Activated effector memory CD4-positive, alpha-beta T cell treated with anti-CD3 and anti-CD28 coated beads, Interleukin-2, amount 50 U/mL, for 16 hours (primary cell): ENCODE data around the gene NEURL2.
"Not testable (repeated sequence)": the region's sequence is repeated elsewhere in the genome, so short reads cannot be mapped to it uniquely, and the experiment has no call there.

Experiments
- DNase-seq: peaks from one replicate; pipeline ENCODE4 v3.0.0-alpha.2; 2020

Gene NEURL2

GRCh38 chr20:45919542-45920399 is 28.8 kb upstream of the NEURL2 start:
- DNase-seq: no peak

DNA sequence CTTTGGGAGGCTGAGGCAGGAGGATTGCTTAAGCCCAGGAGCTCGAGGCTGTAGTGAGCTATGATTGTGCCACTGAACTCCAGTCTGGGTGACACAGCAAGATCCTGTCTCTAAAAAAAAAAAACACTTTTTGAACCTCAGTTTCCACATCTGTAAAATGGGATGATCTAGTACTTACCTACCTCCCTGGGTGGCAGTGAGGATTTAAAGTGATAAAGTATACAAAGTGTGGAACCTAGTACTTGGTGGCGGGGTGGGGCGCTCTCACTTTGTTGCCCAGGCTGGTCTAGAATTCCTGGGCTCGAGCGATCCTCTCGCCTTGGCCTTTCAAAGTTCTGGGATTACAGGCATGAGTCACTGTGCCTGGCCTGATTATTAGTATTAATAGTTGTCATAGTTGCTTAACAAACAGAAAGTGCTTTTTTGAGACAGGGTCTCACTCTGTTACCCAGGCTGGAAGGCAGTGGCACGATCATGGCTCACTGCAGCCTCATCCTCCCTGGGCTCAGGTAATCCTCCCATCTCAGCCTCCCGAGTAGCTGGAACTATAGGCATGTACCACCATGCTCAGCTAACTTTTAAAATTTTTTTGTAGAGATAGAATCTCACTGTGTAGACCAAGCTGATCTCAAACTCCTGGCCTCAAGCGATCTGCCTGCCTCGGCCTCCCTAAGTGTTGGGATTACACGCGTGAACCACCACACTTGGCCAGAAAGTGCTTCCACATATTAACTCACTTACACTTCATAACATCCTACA is 27.9 kb upstream of the NEURL2 start:
- DNase-seq: no peak

GRCh38 chr20:45918182-45918737 is 27.3 kb upstream of the NEURL2 start:
- no peak for DNase-seq

- no peak for DNase-seq
These were observed 26.8 kb upstream of the NEURL2 start for GRCh38 chr20:45917790-45918141.

DNA sequence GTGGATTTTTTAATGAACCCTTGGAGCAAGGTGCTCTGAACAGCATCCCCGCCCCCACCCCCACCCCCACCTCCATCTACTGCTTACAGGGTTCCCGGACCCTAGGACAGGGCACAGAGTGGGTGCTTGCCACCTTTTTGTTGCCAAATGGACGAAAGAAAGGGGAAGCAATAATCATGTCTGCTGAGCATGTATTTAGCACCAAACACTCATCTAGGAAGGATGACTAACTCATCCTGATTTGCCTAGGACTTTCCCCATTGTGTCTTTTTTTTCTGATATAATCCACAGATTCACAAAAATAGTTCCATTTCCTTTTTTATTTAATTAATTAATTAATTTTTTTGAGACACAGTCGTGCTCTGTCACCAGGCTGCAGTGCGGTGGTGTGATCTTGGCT is 22.1 kb upstream of the NEURL2 start:
- no peak for DNase-seq

- no peak for DNase-seq
These were observed 21.3 kb upstream of the NEURL2 start for GRCh38 chr20:45912344-45912682.

- peak; percentile 71 for DNase-seq
These were observed 20.7 kb upstream of the NEURL2 start, which contains the start of gene PLTP for GRCh38 chr20:45911486-45912343. TSS of gene PLTP (minus strand) at chr20:45912155. CDS start at chr20:45911452, 703 bp downstream.

DNA sequence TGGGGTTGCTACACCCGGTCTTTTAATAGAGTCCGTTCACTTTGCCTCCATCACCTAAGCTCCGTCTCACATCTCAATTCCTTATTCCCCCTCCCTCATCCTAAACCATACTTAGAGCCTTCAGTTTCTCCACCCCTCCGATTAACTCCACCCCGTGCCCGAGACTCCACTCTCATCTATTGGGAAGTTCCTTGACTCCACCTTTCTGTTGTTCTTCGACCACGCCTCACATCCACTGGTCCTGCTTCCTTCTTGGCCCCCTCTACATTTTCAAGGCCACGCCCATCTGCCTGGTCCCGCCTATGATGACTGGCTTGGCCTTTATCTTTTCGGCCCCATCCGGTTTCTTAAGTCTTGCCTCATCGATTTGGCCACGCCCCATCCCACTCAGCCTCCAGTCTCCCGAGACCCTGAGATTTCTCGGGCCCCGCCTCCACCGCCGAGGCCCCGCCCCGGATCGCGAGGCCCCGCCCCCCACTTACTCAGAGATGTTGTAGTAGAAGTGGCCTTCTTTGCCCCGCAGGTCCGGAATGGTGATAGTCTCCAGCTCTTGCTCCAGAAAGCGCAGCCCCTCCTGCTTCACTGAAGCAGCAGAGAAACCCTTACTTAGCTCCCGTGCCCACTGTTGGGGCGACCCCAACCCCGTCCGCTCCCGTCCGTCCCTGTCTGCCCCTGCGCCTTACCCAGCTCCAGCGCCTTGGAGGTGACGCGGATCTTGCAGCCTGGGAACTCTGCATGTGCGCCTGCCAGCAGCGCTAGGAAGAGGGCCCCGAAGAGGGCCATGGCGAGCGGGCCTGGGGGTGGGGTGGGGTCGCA is 19.9 kb upstream of the NEURL2 start:
- DNase-seq: peak; percentile 94

- no peak for DNase-seq
These were observed 19.0 kb upstream of the NEURL2 start for GRCh38 chr20:45909817-45910669.

- DNase-seq: no peak
These were observed 18.4 kb upstream of the NEURL2 start for GRCh38 chr20:45909336-45909808.

- no peak for DNase-seq
These were observed 17.1 kb upstream of the NEURL2 start for GRCh38 chr20:45908084-45908483.

DNA sequence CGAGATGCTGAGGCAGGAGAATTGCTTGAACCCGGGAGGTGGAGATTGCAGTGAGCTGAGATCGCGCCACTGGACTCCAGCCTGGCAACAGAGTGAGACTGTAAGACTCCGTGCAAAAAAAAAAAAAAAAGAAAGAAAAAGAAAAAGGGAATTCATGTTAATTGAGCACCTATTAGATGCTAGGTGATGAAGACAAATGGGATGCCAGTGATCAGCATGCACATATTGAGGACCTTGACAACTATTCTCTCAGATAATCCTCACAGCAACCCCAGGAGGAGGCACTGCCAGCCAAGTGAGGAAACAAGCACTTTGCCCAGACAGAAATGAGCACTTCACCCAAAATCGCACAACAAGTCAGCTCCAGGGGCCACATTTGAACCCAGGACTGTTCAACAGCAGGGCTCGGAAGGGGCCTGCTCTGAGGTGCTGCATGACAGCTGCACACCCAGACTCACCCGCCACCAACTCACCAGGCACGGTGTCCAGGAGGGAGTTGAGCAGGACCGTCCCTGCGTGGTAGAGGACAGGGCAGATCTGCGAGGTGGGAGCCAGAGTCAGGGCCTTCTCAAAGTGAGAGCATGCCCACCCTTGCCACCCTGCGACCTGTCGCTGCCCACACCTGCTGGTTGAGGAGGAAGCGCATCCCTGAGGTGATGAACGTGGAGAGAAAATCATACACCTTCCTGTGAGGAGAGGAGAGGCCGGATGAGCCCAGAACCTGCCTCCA is 16.4 kb upstream of the NEURL2 start:
- DNase-seq: no peak

- no peak for DNase-seq
These were observed 14.6 kb upstream of the NEURL2 start for GRCh38 chr20:45905505-45906079.

DNA sequence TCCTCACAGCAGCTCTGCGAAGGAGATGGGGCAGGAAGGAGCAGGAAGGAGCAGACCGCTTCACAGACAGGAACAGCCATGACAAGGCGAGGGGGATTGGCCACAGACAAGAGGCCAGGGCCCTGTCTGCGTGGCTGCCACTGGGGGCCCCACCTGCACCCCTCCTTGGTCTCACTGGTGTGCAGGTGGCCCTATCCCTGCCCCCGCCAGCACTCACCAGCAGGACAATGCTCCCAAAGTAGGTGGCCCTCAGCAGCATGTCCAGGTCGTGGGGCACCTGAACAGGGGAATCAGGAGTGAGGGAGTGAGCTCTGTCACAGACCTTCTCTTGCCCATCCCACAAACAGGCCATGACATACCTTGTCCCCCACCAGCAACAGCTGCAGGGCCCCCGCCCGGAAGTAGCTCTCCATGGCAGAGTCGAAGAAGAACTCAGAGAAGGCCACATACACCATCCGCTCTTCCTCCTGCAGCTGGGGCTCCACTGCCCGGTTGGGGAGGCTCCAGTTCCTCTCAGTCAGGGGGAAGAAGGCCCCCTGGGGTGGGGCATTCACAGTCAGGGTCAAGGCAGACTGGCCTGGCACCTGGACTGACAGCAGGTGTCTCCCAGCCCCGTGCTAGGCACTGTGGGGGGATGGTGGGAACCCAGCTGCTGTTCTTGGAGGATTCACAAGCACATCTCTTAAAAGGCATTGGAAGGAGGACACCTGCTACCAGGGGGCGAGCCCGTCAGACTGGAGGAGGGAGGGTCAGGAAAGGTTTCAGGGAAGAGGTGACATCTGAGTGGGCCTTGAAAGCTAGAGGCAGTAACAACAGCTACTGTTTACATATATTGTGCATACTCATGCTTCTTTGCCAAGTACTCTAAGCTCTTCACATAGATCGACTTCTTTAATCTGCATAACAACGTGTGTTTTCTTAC is 13.8 kb upstream of the NEURL2 start:
- DNase-seq: no peak

GRCh38 chr20:45902199-45902701 is 11.2 kb upstream of the NEURL2 start:
- no peak for DNase-seq

DNA sequence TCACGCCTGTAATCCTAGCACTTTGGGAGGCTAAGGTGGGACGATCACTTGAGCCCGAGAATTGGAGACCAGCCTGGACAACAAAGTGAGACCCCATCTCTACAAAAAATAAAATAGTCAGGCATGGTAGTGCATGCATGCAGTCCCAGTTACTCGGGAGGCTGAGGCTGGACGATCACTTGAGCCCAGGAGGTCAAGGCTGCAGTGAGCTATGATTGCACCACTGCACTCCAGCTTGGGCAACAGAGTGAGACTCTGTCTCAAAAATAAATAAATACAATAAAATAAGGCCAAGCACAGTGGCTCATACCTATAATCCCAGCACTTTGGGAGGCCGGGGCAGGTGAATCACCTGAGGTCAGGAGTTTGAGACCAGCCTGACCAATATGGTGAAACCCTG is 10.3 kb upstream of the NEURL2 start:
- DNase-seq: not testable (repeated sequence)

- DNase-seq: no peak
These were observed 8.2 kb upstream of the NEURL2 start for GRCh38 chr20:45899046-45899835.

DNA sequence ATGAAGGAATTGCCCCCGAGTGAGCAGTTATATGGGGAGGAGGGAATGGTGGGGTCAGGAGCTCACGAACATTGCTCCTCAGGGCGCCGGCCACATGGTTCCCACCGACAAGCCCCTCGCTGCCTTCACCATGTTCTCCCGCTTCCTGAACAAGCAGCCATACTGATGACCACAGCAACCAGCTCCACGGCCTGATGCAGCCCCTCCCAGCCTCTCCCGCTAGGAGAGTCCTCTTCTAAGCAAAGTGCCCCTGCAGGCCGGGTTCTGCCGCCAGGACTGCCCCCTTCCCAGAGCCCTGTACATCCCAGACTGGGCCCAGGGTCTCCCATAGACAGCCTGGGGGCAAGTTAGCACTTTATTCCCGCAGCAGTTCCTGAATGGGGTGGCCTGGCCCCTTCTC is 7.3 kb upstream of the NEURL2 start:
- DNase-seq: no peak
